GM19023 (cell line): ENCODE data around the gene RAMP2.

Experiments used
- ATAC-seq: cut with Tn5 transposase; IDR thresholded peaks from one replicate; pipeline ENCODE4 v1.9.1; 2021; ENCODE audit warnings: mild to moderate bottlenecking, moderate library complexity; ENCODE audit not compliant: unreplicated experiment

RAMP2 gene

GRCh38 chr17:42791948-42792347 is 30.9 kb downstream of the RAMP2 start:
- no peak for ATAC-seq

- no peak for ATAC-seq
Observed at GRCh38 chr17:42792545-42792944, 31.5 kb downstream of the RAMP2 start.

- no peak for ATAC-seq
Observed at GRCh38 chr17:42795061-42795460, 34.0 kb downstream of the RAMP2 start.

GRCh38 chr17:42795465-42795864 is 34.4 kb downstream of the RAMP2 start:
- ATAC-seq = no peak

- no peak for ATAC-seq
Observed at GRCh38 chr17:42796066-42796758, 35.2 kb downstream of the RAMP2 start.

GRCh38 chr17:42797067-42798007 is 36.3 kb downstream of the RAMP2 start:
- no peak for ATAC-seq

GRCh38 chr17:42798011-42798382 is 37.0 kb downstream of the RAMP2 start:
- no peak for ATAC-seq

GRCh38 chr17:42798383-42799380 is 37.7 kb downstream of the RAMP2 start, which contains the start of the genes CNTD1 and COA3:
Gene CNTD1 (plus strand): TSS chr17:42798861. CDS start chr17:42799068, 207 bp downstream.
Gene COA3 (minus strand): TSS chr17:42798704. CDS start chr17:42798681, 23 bp downstream.
- ATAC-seq = peak; percentile 84

- no peak for ATAC-seq
Observed at GRCh38 chr17:42803074-42803883, 42.3 kb downstream of the RAMP2 start.

- no peak for ATAC-seq
Observed at GRCh38 chr17:42804918-42805367, 43.9 kb downstream of the RAMP2 start.

- ATAC-seq = no peak
Observed at GRCh38 chr17:42806249-42806648, 45.2 kb downstream of the RAMP2 start.

GRCh38 chr17:42809250-42809649 is 48.2 kb downstream of the RAMP2 start:
- no peak for ATAC-seq
